GM19395 (cell line): ENCODE measurements around the gene LMO3.

ENCODE experiments used
- ATAC-seq: cut with Tn5 transposase; IDR thresholded peaks from one replicate; pipeline ENCODE4 v1.9.1; 2021; ENCODE audit warnings: mild to moderate bottlenecking, moderate library complexity; ENCODE audit not compliant: unreplicated experiment

Gene LMO3

DNA sequence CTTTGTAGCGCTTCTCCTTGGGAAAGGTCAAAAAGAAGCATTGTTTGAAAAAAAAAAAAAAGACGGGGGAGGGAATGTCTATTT, at the start of gene LMO3:
LMO3 (minus strand) TSS at position 46 of the 84 bp plus-strand sequence. CDS start 5,302 bp downstream, outside the sequence.
- ATAC-seq, result no peak

DNA sequence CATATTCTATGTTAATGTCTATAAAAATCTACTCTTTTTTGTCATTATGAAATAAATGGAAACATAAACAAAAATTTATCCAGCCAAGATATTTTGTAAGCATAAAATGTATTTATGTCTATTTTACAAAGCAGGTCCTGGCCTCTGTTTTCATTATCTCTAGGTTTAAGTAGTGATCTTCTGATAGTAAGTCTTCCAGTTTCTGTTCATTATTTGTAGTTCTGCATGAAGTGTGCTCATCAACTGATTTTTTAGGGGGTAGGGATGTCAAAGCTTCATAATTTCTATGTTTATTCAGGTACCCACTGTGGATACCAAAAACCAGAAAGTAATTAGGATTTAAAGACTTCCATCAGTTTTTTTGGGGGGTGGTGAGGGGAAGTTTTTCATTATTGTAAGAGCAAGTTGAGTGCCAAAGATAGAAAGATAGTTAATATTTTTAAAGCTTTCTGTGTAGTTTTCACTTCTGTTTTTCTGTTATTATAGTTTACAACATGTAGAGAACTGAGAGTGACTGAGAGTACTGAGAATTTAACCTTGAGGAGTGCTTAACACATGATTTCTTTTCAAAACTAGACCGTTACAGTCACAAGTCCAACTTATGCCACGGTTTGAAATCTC, 30.6 kb upstream of the LMO3 start:
- ATAC-seq, result peak; percentile 97

- no peak for ATAC-seq
Measured at GRCh38 chr12:16634786-16635185, 28.8 kb upstream of the LMO3 start.

- ATAC-seq, result no peak
Measured at GRCh38 chr12:16626991-16627390, 21.0 kb upstream of the LMO3 start.

- ATAC-seq, result peak; percentile 90
Measured at GRCh38 chr12:16622338-16622737, 16.4 kb upstream of the LMO3 start.

DNA sequence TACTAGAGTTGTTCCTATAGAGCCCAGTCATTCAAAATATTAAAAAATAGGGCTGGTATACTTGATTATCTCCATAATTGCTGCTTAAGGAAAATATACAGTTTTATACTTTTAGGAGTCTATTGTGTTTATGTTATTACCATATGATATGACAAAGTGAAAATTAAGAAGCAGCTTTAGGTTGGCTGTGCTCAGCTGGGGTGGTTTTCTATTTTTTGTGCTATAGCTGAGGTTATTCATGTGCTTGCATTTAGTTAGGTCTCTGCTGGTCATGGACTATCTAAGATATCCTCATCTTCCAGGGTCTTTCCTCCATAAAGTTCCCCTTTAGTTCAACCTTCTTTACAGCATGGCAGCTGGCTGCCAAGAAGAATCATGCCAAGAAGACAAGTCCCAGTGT, 13.6 kb upstream of the LMO3 start:
- ATAC-seq, result no peak

DNA sequence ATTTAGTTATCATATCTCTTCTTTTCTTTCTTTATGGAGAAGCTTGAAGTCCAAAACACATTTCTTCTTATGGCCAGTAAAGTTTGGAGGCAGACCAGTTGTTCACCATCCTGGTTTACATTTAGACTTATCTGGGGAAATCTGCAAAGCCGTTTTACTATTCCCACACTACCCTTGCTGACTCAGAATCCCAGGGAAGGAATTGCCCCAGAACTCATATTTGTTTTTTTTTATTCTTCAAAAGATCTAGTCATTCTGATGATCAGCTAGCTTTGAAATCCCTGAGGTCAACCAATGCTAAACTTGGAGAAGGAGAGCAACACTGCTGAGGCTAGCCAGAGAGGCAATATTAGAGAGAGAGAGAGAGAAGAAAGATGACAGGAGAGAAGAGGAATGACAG, 12.3 kb upstream of the LMO3 start:
- ATAC-seq, result no peak

- ATAC-seq, result no peak
Measured at GRCh38 chr12:16613199-16613598, 7.2 kb upstream of the LMO3 start.

GRCh38 chr12:16612647-16613046, 6.7 kb upstream of the LMO3 start:
- ATAC-seq, result no peak

DNA sequence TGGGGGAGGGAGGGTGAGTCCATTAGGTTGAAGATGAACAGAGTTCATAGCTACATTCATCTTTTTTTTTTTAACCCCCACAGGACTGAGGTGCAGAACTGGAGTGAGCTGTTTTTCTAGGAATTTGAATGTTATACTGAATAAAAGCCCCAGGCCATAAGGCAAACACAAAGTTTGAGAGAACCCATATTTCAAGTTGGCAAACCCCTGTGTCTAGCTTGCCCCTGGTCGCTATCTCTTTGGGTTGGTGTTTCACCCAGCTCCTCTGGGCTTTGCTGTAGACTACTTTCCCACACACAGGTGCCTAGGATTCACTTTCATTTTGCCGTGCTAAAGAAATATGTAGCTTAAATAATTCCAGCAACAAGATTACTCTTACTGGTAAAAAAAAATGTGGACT, 5.2 kb upstream of the LMO3 start:
- ATAC-seq, result no peak

GRCh38 chr12:16610743-16611142, 4.8 kb upstream of the LMO3 start:
- no peak for ATAC-seq

DNA sequence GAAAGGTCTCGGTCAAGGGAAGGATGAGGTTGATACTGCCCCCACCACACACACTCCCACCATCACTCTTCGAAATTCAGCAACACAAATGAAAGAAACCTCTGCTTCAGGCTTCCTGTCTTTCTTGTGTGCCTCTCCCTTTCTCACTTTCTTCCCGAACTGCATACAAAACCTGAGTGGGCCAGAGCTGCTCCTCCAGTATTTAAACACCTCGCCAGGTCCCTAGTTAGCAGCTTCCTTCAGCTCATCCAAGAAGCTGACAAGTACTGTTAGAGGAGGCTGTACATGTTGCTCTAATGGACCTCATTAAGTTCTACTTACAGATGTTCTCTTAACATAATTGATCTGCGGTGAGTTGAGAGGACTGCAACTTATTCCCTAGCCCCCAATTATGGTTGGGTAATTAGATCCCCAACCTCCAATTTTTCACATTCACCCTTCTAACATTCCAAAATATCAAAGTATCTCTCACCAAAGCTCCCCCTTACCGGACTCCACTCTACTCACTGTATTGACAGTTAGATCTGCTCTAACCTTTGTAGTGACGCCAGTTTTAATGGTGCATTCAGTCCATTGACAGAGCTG, 4.1 kb upstream of the LMO3 start:
- ATAC-seq, result no peak

- ATAC-seq, result no peak
Measured at GRCh38 chr12:16608946-16609539, 3.1 kb upstream of the LMO3 start.

GRCh38 chr12:16607906-16608775, 2.2 kb upstream of the LMO3 start:
- no peak for ATAC-seq

GRCh38 chr12:16606991-16607390, 1.0 kb upstream of the LMO3 start:
- no peak for ATAC-seq

DNA sequence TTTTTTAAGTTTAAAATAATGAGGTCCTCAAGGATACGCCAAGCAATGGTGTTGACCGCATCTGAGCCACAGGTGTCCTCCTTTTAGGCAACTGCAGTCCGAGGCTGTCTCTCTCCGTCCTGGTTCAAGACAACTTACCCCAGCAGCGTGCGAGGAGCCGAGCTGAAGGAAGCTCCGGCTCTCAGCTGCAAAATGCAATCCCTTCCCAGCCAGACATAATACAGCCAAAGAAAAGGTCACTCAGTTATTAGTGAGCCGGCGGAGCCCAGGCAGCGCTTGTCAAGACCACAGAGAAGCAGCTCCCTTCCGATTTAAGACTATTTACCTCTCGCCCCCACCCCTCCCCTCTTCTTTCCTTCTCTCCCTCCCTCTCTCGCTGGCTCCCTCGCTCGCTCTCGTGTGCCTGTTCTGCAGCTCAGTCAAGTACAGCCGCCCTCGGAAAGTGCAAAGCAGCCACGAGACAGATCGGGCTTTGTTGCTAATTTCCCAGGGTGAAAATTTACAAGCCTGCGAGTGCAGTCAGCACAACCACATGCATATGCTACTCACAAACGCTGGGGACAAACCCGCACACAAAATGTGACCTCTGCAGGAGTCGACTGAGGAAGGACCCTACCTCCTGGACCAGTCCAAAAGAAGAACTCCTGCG, 363 bp upstream of the LMO3 start:
- ATAC-seq, result peak; percentile 58

DNA sequence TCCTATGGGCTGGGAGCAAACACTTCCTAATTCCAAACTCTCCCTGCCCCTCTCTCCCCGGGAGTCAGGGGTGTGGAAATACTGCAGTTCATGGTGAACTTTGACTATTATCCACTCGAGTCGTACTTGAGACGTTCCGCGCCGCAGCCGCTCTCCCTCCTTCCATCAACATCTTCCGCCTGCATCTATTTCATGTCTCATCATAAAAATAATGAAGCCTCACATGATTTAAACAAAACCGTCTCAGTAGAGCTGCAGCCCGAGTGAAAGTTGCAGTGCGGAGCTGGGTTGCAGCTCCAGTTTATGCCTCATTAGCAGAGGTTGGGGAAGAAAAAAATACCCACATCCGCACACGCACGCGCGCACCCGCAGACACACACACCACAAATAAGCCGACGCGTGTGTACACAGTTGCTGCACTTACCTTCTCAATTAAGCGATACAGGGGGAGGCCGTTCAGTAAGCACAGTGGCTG, 283 bp downstream of the LMO3 start:
- ATAC-seq, result no peak

- ATAC-seq, result no peak
Measured at GRCh38 chr12:16604596-16605252, 1.2 kb downstream of the LMO3 start.

GRCh38 chr12:16603916-16604575, 1.9 kb downstream of the LMO3 start:
- ATAC-seq, result no peak

GRCh38 chr12:16603260-16603915, 2.6 kb downstream of the LMO3 start:
- ATAC-seq, result no peak
